Neutrophil (primary cell): Measurements from ENCODE around the gene IRF3.

Source experiments
- H3K27ac ChIP-seq: fragments of 200-600 bp; sonication (generic); 2 replicates; pipeline ENCODE4 v1.5.1; 2016; ENCODE audit warnings: mild to moderate bottlenecking, moderate library complexity
- H3K27me3 ChIP-seq: fragments of 200-600 bp; sonication (generic); 2 replicates; pipeline ENCODE4 v1.6.0; 2016; ENCODE audit warnings: mild to moderate bottlenecking
- H3K36me3 ChIP-seq: fragments of 200-600 bp; sonication (generic); 2 replicates; pipeline ENCODE4 v1.5.1; 2017
- H3K4me1 ChIP-seq, 2 experiments: fragments of 200-600 bp in 1 of 2; sonication (generic) in 1 of 2; 1 replicate in 1 of 2; 2 replicates in 1 of 2; pipeline versions ENCODE4 v1.5.1 to v1.6.1; 2013 to 2016; ENCODE audit warnings: low read depth in 1 of 2, low read length in 1 of 2, mild to moderate bottlenecking in 1 of 2, moderate library complexity in 1 of 2; ENCODE audit not compliant: control insufficient read depth in 1 of 2, insufficient read depth in 1 of 2
- H3K4me3 ChIP-seq, 2 experiments: fragments of 200-600 bp in 1 of 2; sonication (generic) in 1 of 2; 1 replicate in 1 of 2; 2 replicates in 1 of 2; pipeline ENCODE4 v1.5.1; 2013 to 2016; ENCODE audit warnings: low read depth in 1 of 2, low read length in 1 of 2, mild to moderate bottlenecking in 1 of 2, moderate library complexity in 1 of 2
- H3K9me3 ChIP-seq: fragments of 200-600 bp; sonication (generic); 2 replicates; pipeline ENCODE4 v1.5.1; 2016
- CTCF ChIP-seq: fragments of 200-600 bp; sonication (generic); IDR thresholded peaks from 2 replicates; pipeline ENCODE4 v1.5.1; 2016; ENCODE audit warnings: antibody characterized with exemption

Gene IRF3

DNA sequence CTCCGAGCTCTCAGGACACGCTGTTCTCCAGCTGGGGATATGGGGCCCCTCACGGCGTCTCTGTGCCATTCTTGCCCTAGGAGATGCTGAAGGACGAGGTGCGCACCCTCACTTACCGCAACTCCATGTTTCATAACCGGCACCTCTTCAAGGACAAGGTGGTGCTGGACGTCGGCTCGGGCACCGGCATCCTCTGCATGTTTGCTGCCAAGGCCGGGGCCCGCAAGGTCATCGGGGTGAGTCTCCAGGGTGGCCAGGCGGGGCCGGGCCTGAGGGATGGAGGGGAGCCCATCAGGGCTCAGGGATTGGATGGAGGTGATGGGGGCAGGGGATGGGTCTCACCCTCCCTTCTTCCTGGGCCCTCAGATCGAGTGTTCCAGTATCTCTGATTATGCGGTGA is 16.2 kb upstream of the IRF3 start:
- Histone ChIP-seq H3K27ac (no peak overlapping the region), H3K36me3 (peaks cover 24% of the 10 kb centered on the region), H3K27me3 (no peaks in the 10 kb centered on the region), H3K4me3 (no peak overlapping the region), H3K9me3 (no peaks in the 10 kb centered on the region), H3K4me1 (peaks cover 19 to 24% of the 10 kb centered on the region in 2 experiments)
- TF ChIP-seq CTCF: no peak

GRCh38 chr19:49680421-49681351 is 15.0 kb upstream of the IRF3 start:
- Histone ChIP-seq H3K36me3 (peaks cover 16% of the 10 kb centered on the region), H3K27me3 (no peaks in the 10 kb centered on the region), H3K27ac (peak overlapping the region; percentile 41), H3K4me1 (peaks cover 26 to 29% of the 10 kb centered on the region in 2 experiments), H3K9me3 (no peaks in the 10 kb centered on the region), H3K4me3 (peak overlapping the region; percentile 58 to 63)
- peak; percentile 100 for TF ChIP-seq CTCF

DNA sequence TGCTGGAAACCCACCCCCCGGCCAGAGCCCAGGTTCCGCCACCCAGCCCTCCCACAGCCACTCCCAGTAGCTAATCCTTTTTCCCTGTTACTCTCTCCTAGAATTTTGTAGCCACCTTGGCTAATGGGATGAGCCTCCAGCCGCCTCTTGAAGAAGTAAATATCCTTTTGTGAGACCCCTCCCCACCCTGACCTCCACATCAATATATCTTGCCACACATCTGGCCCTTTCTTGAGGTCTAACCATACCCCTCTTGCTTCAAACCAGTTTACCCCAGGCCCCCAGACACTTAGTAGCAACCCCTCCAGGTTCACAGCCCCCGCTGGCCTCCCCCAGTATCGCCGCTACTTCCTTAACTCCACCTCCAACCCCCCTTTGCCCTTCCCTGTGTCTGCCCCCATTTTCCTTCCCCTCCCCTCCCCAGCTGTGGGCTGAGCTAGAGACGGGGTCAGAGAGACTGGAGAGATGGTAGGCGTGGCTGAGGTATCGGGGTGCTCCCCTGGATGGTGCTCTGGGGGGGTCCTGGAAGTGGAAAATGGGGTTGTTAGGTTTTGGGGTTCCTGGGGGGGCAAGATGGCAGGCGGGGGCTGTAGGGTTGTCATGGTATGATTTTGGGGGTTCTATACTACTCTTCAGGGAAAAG is 14.2 kb upstream of the IRF3 start:
- Histone ChIP-seq H3K27me3 (no peaks in the 10 kb centered on the region), H3K36me3 (peaks cover 11% of the 10 kb centered on the region), H3K27ac (no peak overlapping the region), H3K4me3 (peak overlapping the region in 1 of 2 experiments; percentile 58), H3K9me3 (no peaks in the 10 kb centered on the region), H3K4me1 (peaks cover 26 to 33% of the 10 kb centered on the region in 2 experiments)
- TF ChIP-seq CTCF: no peak

- Histone ChIP-seq H3K9me3 (no peaks in the 10 kb centered on the region), H3K27me3 (no peaks in the 10 kb centered on the region), H3K27ac (no peak overlapping the region), H3K4me3 (no peak overlapping the region), H3K36me3 (peaks cover 6% of the 10 kb centered on the region), H3K4me1 (peaks cover 26 to 33% of the 10 kb centered on the region in 2 experiments)
- TF ChIP-seq CTCF: no peak
Observed at GRCh38 chr19:49678985-49679770, 13.5 kb upstream of the IRF3 start.

DNA sequence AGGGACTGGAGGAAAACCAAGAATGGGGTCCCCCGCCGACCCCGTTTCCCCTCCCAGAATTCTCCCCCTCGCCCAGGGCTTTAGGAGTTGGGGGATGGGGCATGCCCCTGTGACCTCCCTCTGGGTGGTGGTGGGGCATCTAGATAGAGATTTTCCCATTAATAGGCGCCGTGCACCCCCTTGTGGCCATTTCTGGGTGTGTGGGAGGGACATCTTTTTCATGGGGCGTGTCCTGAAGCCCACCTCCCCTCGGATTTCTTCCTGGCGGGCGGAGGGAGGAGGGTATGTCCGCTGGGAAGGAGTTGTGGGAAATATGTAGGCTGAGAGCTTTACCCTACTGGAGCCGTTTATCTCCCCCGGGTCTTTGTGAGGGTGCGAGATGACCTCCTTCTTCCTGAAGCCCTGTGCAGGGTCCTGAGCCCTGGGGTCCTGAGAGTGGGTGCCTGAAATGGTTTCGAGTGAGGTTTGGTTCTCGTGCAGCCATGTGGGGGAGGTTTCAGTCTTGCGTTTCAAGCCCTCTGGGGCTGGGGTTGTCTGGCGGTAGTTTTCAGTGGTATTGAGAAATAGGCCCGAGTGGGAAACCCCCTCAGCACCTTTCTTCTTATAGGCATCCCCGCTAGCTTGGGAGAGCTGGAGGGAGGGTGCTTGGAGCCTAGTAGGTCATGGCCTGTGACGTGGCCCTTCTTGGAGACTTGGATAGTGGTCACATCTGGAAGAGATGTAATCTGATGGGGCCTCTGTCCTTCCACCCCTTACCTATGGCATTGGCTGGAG is 12.4 kb upstream of the IRF3 start:
- Histone ChIP-seq H3K27me3 (no peaks in the 10 kb centered on the region), H3K27ac (peak overlapping the region; percentile 90), H3K9me3 (no peaks in the 10 kb centered on the region), H3K4me1 (peaks cover 26 to 33% of the 10 kb centered on the region in 2 experiments), H3K36me3 (no peaks in the 10 kb centered on the region), H3K4me3 (peak overlapping the region; percentile 68 to 92)
- peak; percentile 21 for TF ChIP-seq CTCF
